Liver (tissue), 9 donors: ENCODE data around the gene PRPF40B. TPM values are rescaled to one million over a fixed set of nuclear protein-coding genes. Genes with fewer than 3 reads are reported as not detected.

Source experiments
- DNase-seq: peaks from one replicate; pipeline ENCODE4 v3.0.0-alpha.2; 2017; ENCODE audit warnings: low spot score
- H3K27ac ChIP-seq, 2 donors: one replicate each; pipeline ENCODE4 v1.7.0; 2013; ENCODE audit warnings: inconsistent platforms in 2 of 2, low read length in 2 of 2, control low read depth in 1 of 2, low read depth in 1 of 2, mild to moderate bottlenecking in 1 of 2
- H3K27me3 ChIP-seq, 4 donors: one replicate each; pipeline versions ENCODE4 v1.6.1 to v1.7.0; 2013; ENCODE audit warnings: low read length in 3 of 4, inconsistent platforms in 1 of 4, mild to moderate bottlenecking in 1 of 4, moderate library complexity in 1 of 4; ENCODE audit not compliant: control insufficient read depth in 4 of 4, insufficient read depth in 4 of 4
- H3K36me3 ChIP-seq, 4 donors: one replicate each; pipeline versions ENCODE4 v1.6.1 to v1.7.0; 2013; ENCODE audit warnings: low read length in 3 of 4, mild to moderate bottlenecking in 3 of 4, low read depth in 1 of 4, moderate library complexity in 1 of 4; ENCODE audit not compliant: control insufficient read depth in 4 of 4, insufficient read depth in 3 of 4
- H3K4me1 ChIP-seq, 4 donors: one replicate each; pipeline versions ENCODE4 v1.6.1 to v1.7.0; 2013; ENCODE audit warnings: low read length in 3 of 4, mild to moderate bottlenecking in 3 of 4, moderate library complexity in 1 of 4; ENCODE audit not compliant: control insufficient read depth in 4 of 4, insufficient read depth in 4 of 4
- H3K4me3 ChIP-seq, 3 donors: one replicate each; pipeline versions ENCODE4 v1.6.1 to v1.7.0; 2013; ENCODE audit warnings: low read length in 3 of 3, control low read depth in 1 of 3, low read depth in 1 of 3, mild to moderate bottlenecking in 1 of 3
- H3K9ac ChIP-seq, 2 donors: one replicate each; pipeline ENCODE4 v1.7.0; 2013; ENCODE audit warnings: low read length in 2 of 2, mild to moderate bottlenecking in 2 of 2, moderate library complexity in 2 of 2, control low read depth in 1 of 2, low read depth in 1 of 2
- H3K9me3 ChIP-seq, 4 donors: one replicate each; pipeline versions ENCODE4 v1.6.1 to v1.7.0; 2013; ENCODE audit warnings: low read length in 3 of 4; ENCODE audit not compliant: control insufficient read depth in 4 of 4
- ATF3 ChIP-seq: IDR thresholded peaks from 2 replicates; pipeline ENCODE4 v1.6.1; 2016; ENCODE audit warnings: antibody characterized with exemption
- EGR1 ChIP-seq, 2 donors: IDR thresholded peaks; 2 replicates each; pipeline ENCODE4 v1.6.1; 2016 to 2018; ENCODE audit warnings: antibody characterized with exemption in 2 of 2, low read depth in 2 of 2
- FOXA2 ChIP-seq: IDR thresholded peaks from 2 replicates; pipeline ENCODE4 v1.6.1; 2016; ENCODE audit warnings: antibody characterized with exemption
- GABPA ChIP-seq, 2 donors: IDR thresholded peaks in 1 of 2; conservative IDR thresholded peaks in 1 of 2; 2 replicates each; pipeline ENCODE4 v1.6.1; 2016; ENCODE audit warnings: antibody characterized with exemption in 2 of 2, mild to moderate bottlenecking in 1 of 2, moderate library complexity in 1 of 2
- HNF4A ChIP-seq, 2 donors: conservative IDR thresholded peaks; 2 replicates each; pipeline ENCODE4 v1.6.1; 2016; ENCODE audit warnings: antibody characterized with exemption in 2 of 2, mild to moderate bottlenecking in 2 of 2
- HNF4G ChIP-seq: IDR thresholded peaks from 2 replicates; pipeline ENCODE4 v1.6.1; 2016; ENCODE audit warnings: antibody characterized with exemption
- JUND ChIP-seq, 2 donors: IDR thresholded peaks; 2 replicates each; pipeline ENCODE4 v1.6.1; 2016; ENCODE audit warnings: antibody characterized with exemption in 2 of 2
- RAD21 ChIP-seq, 2 donors: IDR thresholded peaks; 2 replicates each; pipeline ENCODE4 v1.6.1; 2016; ENCODE audit warnings: antibody characterized with exemption in 2 of 2, mild to moderate bottlenecking in 2 of 2
- REST ChIP-seq: IDR thresholded peaks from 2 replicates; pipeline ENCODE4 v1.6.1; 2016; ENCODE audit warnings: antibody characterized with exemption, mild to moderate bottlenecking
- RXRA ChIP-seq, 2 donors: IDR thresholded peaks; 2 replicates each; pipeline ENCODE4 v1.6.1; 2017 to 2018; ENCODE audit warnings: antibody characterized with exemption in 2 of 2, mild to moderate bottlenecking in 1 of 2
- SP1 ChIP-seq: IDR thresholded peaks from 2 replicates; pipeline ENCODE4 v1.6.1; 2018; ENCODE audit warnings: antibody characterized with exemption, mild to moderate bottlenecking
- TAF1 ChIP-seq: conservative IDR thresholded peaks from 2 replicates; pipeline ENCODE4 v1.6.1; 2016; ENCODE audit warnings: antibody characterized with exemption, mild to moderate bottlenecking
- YY1 ChIP-seq: IDR thresholded peaks from 2 replicates; pipeline ENCODE4 v1.6.1; 2016; ENCODE audit warnings: antibody characterized with exemption, mild to moderate bottlenecking
- ZBTB33 ChIP-seq: IDR thresholded peaks from 2 replicates; pipeline ENCODE4 v1.6.1; 2016; ENCODE audit warnings: antibody characterized with exemption
- WGBS: extraction: QIAGEN DNeasy Blood & Tissue Kit; methylation state at CpG from one replicate; pipeline ENCODE4 v1.1.7; 2013; 5-methylcytosine and 5-hydroxymethylcytosine counted together
- polyA plus RNA-seq, 2 donors: library from polyadenylated mRNA; stranded (reverse) in 1 of 2; unstranded in 1 of 2; fragments of 200-250 nt in 1 of 2; fragments of >200 nt in 1 of 2; fragmentation: Nextera tagmentation in 1 of 2; extraction: Ambion mirVana in 1 of 2; gene quantifications; one replicate each; pipeline versions ENCODE4 v1.2.1 to v1.2.3, GENCODE V29; 2013 to 2015
- total RNA-seq, 2 donors: library from RNA; depleted of rRNA; stranded (reverse); fragments of >200 nt; gene quantifications; one replicate each; pipeline ENCODE4 v1.2.3, GENCODE V29; 2014
- TF ChIP-seq, protein P1 (sequence below): fragments of 150-350 bp; IDR thresholded peaks from 2 replicates; pipeline ENCODE4 v1.5.1; 2017; ENCODE audit warnings: improper control_type of control experiment, low read depth, low read length; ENCODE audit not compliant: missing input control
- donor health status: healthy.
- donor health status: healthy.
- donor health status: healthy.
- donor health status: healthy.
- donor health status: healthy.

The PRPF40B gene
- total and polyA plus RNA-seq, 4 donors: 2.4 to 4.8 (median 3.9) TPM

GRCh38 chr12:49626169-49626835 lies 2.9 kb downstream of the PRPF40B start:
- Histone ChIP-seq H3K9ac (no peak overlapping the region), H3K27ac (no peak overlapping the region), H3K4me3 (no peak overlapping the region), H3K27me3 (no peaks in the 10 kb centered on the region), H3K36me3 (no peaks in the 10 kb centered on the region), H3K9me3 (no peaks in the 10 kb centered on the region), H3K4me1 (peaks cover 0 to 13% (median 8%) of the 10 kb centered on the region in 4 donors)
- WGBS: 86% methylated on average over 6 of the region's 6 CpGs
- no peak for DNase-seq
- TF ChIP-seq FOXA2 (no peak), HNF4G (no peak), EGR1 (IDR thresholded peaks at IDR 0.05; ENCODE audit: low read depth in 2 of 2) (no peak), ATF3 (no peak), RXRA (IDR thresholded peaks at IDR 0.05) (no peak), JUND (IDR thresholded peaks at IDR 0.05) (no peak), GABPA (IDR thresholded peaks at IDR 0.05 in 1 of 2, conservative IDR thresholded peaks at IDR 0.05 in 1 of 2) (no peak), TAF1 (no peak)

DNA sequence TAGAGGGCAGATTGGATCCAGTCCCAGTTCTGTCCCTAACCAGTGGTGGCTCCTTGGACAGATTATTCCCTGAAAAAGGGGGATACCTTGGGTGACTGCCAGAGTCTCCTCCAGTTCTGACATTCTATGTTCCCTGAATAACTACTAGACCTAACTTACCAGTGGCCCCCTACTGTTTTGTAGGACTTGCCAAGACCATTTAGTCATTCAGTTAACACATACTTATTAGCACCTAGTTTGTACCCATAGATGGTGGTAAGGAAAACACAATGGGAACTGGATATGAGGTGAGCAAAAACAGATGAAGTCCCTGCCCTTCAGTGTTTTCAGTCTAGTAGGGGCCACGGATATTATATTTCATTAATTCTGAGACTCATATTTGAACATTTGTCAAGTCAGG lies 3.5 kb downstream of the PRPF40B start:
- Histone ChIP-seq H3K27me3 (no peaks in the 10 kb centered on the region), H3K4me3 (no peak overlapping the region), H3K4me1 (peaks cover 0 to 10% (median 6%) of the 10 kb centered on the region in 4 donors), H3K9me3 (no peaks in the 10 kb centered on the region), H3K36me3 (no peaks in the 10 kb centered on the region), H3K27ac (no peak overlapping the region), H3K9ac (no peak overlapping the region)
- no peak for TF ChIP-seq JUND (IDR thresholded peaks at IDR 0.05)
- no peak for TF ChIP-seq RAD21 (IDR thresholded peaks at IDR 0.05)
- no peak for TF ChIP-seq SP1
- no peak for TF ChIP-seq TAF1
- no peak for TF ChIP-seq ZBTB33
- TF ChIP-seq YY1: no peak
- TF ChIP-seq FOXA2: no peak
- TF ChIP-seq ATF3: no peak
- TF ChIP-seq, protein P1, sequence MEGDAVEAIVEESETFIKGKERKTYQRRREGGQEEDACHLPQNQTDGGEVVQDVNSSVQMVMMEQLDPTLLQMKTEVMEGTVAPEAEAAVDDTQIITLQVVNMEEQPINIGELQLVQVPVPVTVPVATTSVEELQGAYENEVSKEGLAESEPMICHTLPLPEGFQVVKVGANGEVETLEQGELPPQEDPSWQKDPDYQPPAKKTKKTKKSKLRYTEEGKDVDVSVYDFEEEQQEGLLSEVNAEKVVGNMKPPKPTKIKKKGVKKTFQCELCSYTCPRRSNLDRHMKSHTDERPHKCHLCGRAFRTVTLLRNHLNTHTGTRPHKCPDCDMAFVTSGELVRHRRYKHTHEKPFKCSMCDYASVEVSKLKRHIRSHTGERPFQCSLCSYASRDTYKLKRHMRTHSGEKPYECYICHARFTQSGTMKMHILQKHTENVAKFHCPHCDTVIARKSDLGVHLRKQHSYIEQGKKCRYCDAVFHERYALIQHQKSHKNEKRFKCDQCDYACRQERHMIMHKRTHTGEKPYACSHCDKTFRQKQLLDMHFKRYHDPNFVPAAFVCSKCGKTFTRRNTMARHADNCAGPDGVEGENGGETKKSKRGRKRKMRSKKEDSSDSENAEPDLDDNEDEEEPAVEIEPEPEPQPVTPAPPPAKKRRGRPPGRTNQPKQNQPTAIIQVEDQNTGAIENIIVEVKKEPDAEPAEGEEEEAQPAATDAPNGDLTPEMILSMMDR: no peak
- TF ChIP-seq HNF4A (conservative IDR thresholded peaks at IDR 0.05): no peak
- no peak for TF ChIP-seq REST
- TF ChIP-seq HNF4G: no peak
- 94% methylated on average over 1 of the region's 1 CpG for WGBS
- DNase-seq: no peak
